GM12878 (cell line): ENCODE results near the gene DDR1. TPM values are rescaled to one million over a fixed set of nuclear protein-coding genes. Genes with fewer than 3 reads are reported as not detected.

Experiments used
- ATF7 ChIP-seq: fragments of 450-650 bp; IDR thresholded peaks from 2 replicates; pipeline ENCODE4 v1.6.1; 2016; ENCODE audit warnings: low read depth, mild to moderate bottlenecking
- CEBPB ChIP-seq, 2 experiments: fragments of 150-350 bp in 1 of 2; IDR thresholded peaks; 2 replicates each; pipeline ENCODE4 v1.6.1; 2012 to 2014; ENCODE audit warnings: low read depth in 2 of 2, low read length in 2 of 2, borderline replicate concordance in 1 of 2, inconsistent platforms in 1 of 2
- ESRRA ChIP-seq: IDR thresholded peaks from 2 replicates; pipeline ENCODE4 v1.6.1; 2012; ENCODE audit warnings: mild to moderate bottlenecking, low read length, improper control_type of control experiment
- FOXK2 ChIP-seq: fragments of 450-650 bp; IDR thresholded peaks from 2 replicates; pipeline ENCODE4 v1.6.1; 2017; ENCODE audit warnings: mild to moderate bottlenecking, moderate library complexity
- GATAD2B ChIP-seq: fragments of 450-650 bp; conservative IDR thresholded peaks from 2 replicates; pipeline ENCODE4 v1.6.1; 2017; ENCODE audit warnings: low read depth, mild to moderate bottlenecking, moderate library complexity
- IKZF1 ChIP-seq: fragments of 450-650 bp; conservative IDR thresholded peaks from 2 replicates; pipeline ENCODE4 v1.6.1; 2017; ENCODE audit warnings: antibody characterized with exemption, mild to moderate bottlenecking
- KLF5 ChIP-seq: fragments of 450-650 bp; IDR thresholded peaks from 2 replicates; pipeline ENCODE4 v1.6.1; 2014; ENCODE audit warnings: mild to moderate bottlenecking; ENCODE audit not compliant: partially characterized antibody
- MTA2 ChIP-seq: fragments of 450-650 bp; IDR thresholded peaks from 2 replicates; pipeline ENCODE4 v1.6.1; 2016; ENCODE audit warnings: low read depth, mild to moderate bottlenecking, moderate library complexity
- MTA3 ChIP-seq: IDR thresholded peaks from 2 replicates; pipeline ENCODE4 v1.6.1; 2012; ENCODE audit warnings: low read length, inconsistent platforms, borderline replicate concordance
- MYB ChIP-seq: fragments of 150-350 bp; IDR thresholded peaks from 2 replicates; pipeline ENCODE4 v1.6.1; 2014; ENCODE audit warnings: mild to moderate bottlenecking, low read depth, low read length, borderline replicate concordance
- NFXL1 ChIP-seq: fragments of 450-650 bp; IDR thresholded peaks from 2 replicates; pipeline ENCODE4 v1.6.1; 2017; ENCODE audit warnings: antibody characterized with exemption, mild to moderate bottlenecking, borderline replicate concordance
- RAD51 ChIP-seq: fragments of 450-650 bp; IDR thresholded peaks from 2 replicates; pipeline ENCODE4 v1.6.1; 2016; ENCODE audit warnings: moderate library complexity, mild to moderate bottlenecking, inconsistent platforms
- SMAD5 ChIP-seq: IDR thresholded peaks from 2 replicates; pipeline ENCODE4 v1.6.1; 2016; ENCODE audit warnings: antibody characterized with exemption, low read depth
- SMC3 ChIP-seq: IDR thresholded peaks from 2 replicates; pipeline ENCODE4 v1.6.1; 2011; ENCODE audit warnings: low read length, improper control_type of control experiment, borderline replicate concordance
- SREBF2 ChIP-seq: IDR thresholded peaks from 2 replicates; pipeline ENCODE4 v1.6.1; 2012; ENCODE audit warnings: mild to moderate bottlenecking, low read length
- TARDBP ChIP-seq: IDR thresholded peaks from 2 replicates; pipeline ENCODE4 v1.6.1; 2016; ENCODE audit warnings: borderline replicate concordance
- TCF12 ChIP-seq: IDR thresholded peaks from 2 replicates; pipeline ENCODE4 v1.6.1; 2011; ENCODE audit warnings: low read depth, mild to moderate bottlenecking, low read length
- YY1 ChIP-seq: IDR thresholded peaks from 2 replicates; pipeline ENCODE4 v1.6.1; 2011; ENCODE audit warnings: low read depth, mild to moderate bottlenecking, low read length
- ZNF217 ChIP-seq: fragments of 450-650 bp; IDR thresholded peaks from 2 replicates; pipeline ENCODE4 v1.6.1; 2017; ENCODE audit warnings: antibody characterized with exemption, mild to moderate bottlenecking
- ZNF24 ChIP-seq: fragments of 450-650 bp; IDR thresholded peaks from 2 replicates; pipeline ENCODE4 v1.6.1; 2017; ENCODE audit warnings: antibody characterized with exemption, mild to moderate bottlenecking
- ZNF384 ChIP-seq: IDR thresholded peaks from 2 replicates; pipeline ENCODE4 v1.6.1; 2012; ENCODE audit warnings: low read depth, mild to moderate bottlenecking, low read length, improper control_type of control experiment, borderline replicate concordance
- ZNF622 ChIP-seq: fragments of 450-650 bp; IDR thresholded peaks from 2 replicates; pipeline ENCODE4 v1.6.1; 2017; ENCODE audit warnings: mild to moderate bottlenecking, inconsistent platforms
- polyA plus RNA-seq, 11 experiments: library from polyadenylated mRNA; depleted of rRNA in 4 of 11; unstranded in 6 of 11; stranded (reverse) in 5 of 11; fragments of >200 nt; fragmentation: Nextera tagmentation in 4 of 11; fragmentation: Illumina TruSeq in 1 of 11; extraction: Ambion mirVana in 4 of 11; extraction: Trizol in 1 of 11; gene quantifications; 1 replicate in 1 of 11; 2 replicates in 10 of 11; pipeline versions ENCODE4 v1.2.1 to v1.2.3, GENCODE V29; 2011 to 2016; ENCODE audit warnings: inconsistent platforms in 2 of 11, missing spikeins in 2 of 11, low read depth in 1 of 11
- total RNA-seq, 4 experiments: library from RNA; depleted of rRNA in 3 of 4; stranded (reverse); fragments of >200 nt in 3 of 4; fragmentation: Illumina TruSeq in 1 of 4; extraction: Trizol in 1 of 4; gene quantifications; 2 replicates each; pipeline versions ENCODE4 v1.2.1 to v1.2.3, GENCODE V29; 2013 to 2021
- TF ChIP-seq, protein P1 (sequence below): fragments of 450-650 bp; IDR thresholded peaks from 2 replicates; pipeline ENCODE4 v1.6.1; 2017; ENCODE audit warnings: borderline replicate concordance
- TF ChIP-seq, protein P2 (sequence below): fragments of 450-650 bp; IDR thresholded peaks from 2 replicates; pipeline ENCODE4 v1.6.1; 2017; ENCODE audit warnings: mild to moderate bottlenecking, moderate library complexity
- TF ChIP-seq, protein P3 (sequence below): IDR thresholded peaks from 2 replicates; pipeline ENCODE4 v1.6.1; 2012; ENCODE audit warnings: low read depth, low read length, improper control_type of control experiment

The DDR1 gene
- total and polyA plus RNA-seq, 10 of the 15 experiments (the other 5 are each of a cell fraction or from before 2014, with no cell fraction given): 1.1 to 39.0 (median 11.9) TPM

DNA sequence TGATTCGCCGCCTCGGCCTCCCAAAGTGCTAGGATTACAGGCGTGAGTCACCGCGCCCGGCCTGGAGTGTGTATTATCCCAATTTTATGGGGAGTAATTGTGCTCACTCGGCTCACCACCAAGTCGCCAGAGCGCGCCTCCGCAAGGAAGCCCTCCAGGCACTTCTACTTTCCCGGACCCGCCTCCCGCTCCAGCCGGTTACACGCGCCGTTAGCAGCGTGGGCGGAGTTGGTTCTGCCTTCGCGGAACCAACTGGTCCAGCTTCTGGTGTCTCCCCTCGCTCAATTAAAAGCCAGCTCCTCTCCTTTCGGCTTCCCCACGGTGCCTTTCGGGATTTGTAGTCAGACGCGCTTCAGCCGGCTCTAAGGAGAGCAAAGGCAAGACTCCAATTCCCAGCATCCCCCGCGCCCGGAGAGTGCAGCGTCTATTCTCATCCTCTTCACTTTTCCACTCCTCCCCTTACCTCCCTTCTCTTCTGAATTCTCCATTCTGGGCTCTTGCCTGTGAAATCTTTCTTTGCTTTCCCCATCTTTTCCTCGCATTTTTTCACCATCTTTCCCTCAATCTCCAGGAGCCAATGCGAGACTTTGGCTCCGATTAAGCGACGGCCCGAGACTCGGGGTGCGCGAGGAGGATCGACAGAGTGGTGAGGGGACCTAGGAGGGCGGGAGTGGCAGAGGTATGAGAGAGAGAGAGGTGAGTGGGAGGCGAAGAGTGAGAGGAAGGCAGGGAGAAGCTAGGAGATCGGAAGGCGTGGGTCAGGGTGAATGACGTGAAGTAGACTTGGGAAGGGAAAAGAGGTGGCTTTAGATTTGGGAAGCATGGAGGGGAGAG, 23.7 kb downstream of the DDR1 start, which contains the start of gene GTF2H4 (continued):
- TF ChIP-seq, protein P1, sequence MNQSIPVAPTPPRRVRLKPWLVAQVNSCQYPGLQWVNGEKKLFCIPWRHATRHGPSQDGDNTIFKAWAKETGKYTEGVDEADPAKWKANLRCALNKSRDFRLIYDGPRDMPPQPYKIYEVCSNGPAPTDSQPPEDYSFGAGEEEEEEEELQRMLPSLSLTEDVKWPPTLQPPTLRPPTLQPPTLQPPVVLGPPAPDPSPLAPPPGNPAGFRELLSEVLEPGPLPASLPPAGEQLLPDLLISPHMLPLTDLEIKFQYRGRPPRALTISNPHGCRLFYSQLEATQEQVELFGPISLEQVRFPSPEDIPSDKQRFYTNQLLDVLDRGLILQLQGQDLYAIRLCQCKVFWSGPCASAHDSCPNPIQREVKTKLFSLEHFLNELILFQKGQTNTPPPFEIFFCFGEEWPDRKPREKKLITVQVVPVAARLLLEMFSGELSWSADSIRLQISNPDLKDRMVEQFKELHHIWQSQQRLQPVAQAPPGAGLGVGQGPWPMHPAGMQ: peak; percentile 36; the same call in 1 of the 2 replicates
- TF ChIP-seq ZNF384 (no peak), FOXK2 (no peak; the same call in 1 of the 2 replicates), RAD51 (no peak), SREBF2 (no peak), ZNF24 (no peak), MTA3 (no peak), ATF7 (peak; percentile 74; the same call in 1 of the 2 replicates), ZNF622 (no peak), NFXL1 (no peak), TCF12 (peak; percentile 18; the same call in 1 of the 2 replicates), IKZF1 (peak; percentile 100), KLF5 (peak; percentile 90), CEBPB (IDR thresholded peaks at IDR 0.05; ENCODE audit: borderline replicate concordance in 1 of 2, low read depth in 2 of 2, low read length in 2 of 2) (no peak), SMC3 (peak; percentile 5; the same call in 1 of the 2 replicates), MYB (no peak), ESRRA (no peak), ZNF217 (peak; percentile 100), GATAD2B (peak; percentile 79), MTA2 (peak; percentile 51), YY1 (peak; percentile 79; the same call in 1 of the 2 replicates), SMAD5 (no peak), TARDBP (peak; percentile 96)
- TF ChIP-seq, protein P2, sequence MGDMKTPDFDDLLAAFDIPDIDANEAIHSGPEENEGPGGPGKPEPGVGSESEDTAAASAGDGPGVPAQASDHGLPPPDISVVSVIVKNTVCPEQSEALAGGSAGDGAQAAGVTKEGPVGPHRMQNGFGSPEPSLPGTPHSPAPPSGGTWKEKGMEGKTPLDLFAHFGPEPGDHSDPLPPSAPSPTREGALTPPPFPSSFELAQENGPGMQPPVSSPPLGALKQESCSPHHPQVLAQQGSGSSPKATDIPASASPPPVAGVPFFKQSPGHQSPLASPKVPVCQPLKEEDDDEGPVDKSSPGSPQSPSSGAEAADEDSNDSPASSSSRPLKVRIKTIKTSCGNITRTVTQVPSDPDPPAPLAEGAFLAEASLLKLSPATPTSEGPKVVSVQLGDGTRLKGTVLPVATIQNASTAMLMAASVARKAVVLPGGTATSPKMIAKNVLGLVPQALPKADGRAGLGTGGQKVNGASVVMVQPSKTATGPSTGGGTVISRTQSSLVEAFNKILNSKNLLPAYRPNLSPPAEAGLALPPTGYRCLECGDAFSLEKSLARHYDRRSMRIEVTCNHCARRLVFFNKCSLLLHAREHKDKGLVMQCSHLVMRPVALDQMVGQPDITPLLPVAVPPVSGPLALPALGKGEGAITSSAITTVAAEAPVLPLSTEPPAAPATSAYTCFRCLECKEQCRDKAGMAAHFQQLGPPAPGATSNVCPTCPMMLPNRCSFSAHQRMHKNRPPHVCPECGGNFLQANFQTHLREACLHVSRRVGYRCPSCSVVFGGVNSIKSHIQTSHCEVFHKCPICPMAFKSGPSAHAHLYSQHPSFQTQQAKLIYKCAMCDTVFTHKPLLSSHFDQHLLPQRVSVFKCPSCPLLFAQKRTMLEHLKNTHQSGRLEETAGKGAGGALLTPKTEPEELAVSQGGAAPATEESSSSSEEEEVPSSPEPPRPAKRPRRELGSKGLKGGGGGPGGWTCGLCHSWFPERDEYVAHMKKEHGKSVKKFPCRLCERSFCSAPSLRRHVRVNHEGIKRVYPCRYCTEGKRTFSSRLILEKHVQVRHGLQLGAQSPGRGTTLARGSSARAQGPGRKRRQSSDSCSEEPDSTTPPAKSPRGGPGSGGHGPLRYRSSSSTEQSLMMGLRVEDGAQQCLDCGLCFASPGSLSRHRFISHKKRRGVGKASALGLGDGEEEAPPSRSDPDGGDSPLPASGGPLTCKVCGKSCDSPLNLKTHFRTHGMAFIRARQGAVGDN: peak; percentile 40; the same call in 1 of the 2 replicates
- TF ChIP-seq, protein P3, sequence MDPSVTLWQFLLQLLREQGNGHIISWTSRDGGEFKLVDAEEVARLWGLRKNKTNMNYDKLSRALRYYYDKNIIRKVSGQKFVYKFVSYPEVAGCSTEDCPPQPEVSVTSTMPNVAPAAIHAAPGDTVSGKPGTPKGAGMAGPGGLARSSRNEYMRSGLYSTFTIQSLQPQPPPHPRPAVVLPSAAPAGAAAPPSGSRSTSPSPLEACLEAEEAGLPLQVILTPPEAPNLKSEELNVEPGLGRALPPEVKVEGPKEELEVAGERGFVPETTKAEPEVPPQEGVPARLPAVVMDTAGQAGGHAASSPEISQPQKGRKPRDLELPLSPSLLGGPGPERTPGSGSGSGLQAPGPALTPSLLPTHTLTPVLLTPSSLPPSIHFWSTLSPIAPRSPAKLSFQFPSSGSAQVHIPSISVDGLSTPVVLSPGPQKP: peak; percentile 59; the same call in 1 of the 2 replicates
